Measurements from ENCODE around the gene CCDC179. TPM values are rescaled to one million over a fixed set of nuclear protein-coding genes. Genes with fewer than 3 reads are reported as not detected.

CCDC179 gene
- total and polyA plus RNA-seq, 2 of the 13 experiments (the other 11 are each of a cell fraction or from before 2014, with no cell fraction given), result not detected

- TF ChIP-seq ZNF800 (CRISPR knock-in tag; IDR thresholded peaks at IDR 0.05), result 0 out of 2 replicates have a peak, but pooled peaks have one; percentile 5
- no peak for TF ChIP-seq MIXL1 (CRISPR knock-in tag; IDR thresholded peaks at IDR 0.05)
- no peak; the same call in 1 of the 2 replicates for TF ChIP-seq ZNF205 (CRISPR knock-in tag; IDR thresholded peaks at IDR 0.05)
- TF ChIP-seq CENPT (CRISPR knock-in tag; IDR thresholded peaks at IDR 0.05; ENCODE audit: low read depth), result no peak
- TF ChIP-seq, protein P1, sequence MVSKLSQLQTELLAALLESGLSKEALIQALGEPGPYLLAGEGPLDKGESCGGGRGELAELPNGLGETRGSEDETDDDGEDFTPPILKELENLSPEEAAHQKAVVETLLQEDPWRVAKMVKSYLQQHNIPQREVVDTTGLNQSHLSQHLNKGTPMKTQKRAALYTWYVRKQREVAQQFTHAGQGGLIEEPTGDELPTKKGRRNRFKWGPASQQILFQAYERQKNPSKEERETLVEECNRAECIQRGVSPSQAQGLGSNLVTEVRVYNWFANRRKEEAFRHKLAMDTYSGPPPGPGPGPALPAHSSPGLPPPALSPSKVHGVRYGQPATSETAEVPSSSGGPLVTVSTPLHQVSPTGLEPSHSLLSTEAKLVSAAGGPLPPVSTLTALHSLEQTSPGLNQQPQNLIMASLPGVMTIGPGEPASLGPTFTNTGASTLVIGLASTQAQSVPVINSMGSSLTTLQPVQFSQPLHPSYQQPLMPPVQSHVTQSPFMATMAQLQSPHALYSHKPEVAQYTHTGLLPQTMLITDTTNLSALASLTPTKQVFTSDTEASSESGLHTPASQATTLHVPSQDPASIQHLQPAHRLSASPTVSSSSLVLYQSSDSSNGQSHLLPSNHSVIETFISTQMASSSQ (IDR thresholded peaks at IDR 0.05; ENCODE audit: low read depth), result no peak
- TF ChIP-seq, protein P1 (CRISPR knock-in tag; IDR thresholded peaks at IDR 0.05; ENCODE audit: borderline replicate concordance), result no peak
- TF ChIP-seq KMT2B (CRISPR knock-in tag; IDR thresholded peaks at IDR 0.05), result peak; percentile 76; the same call in 1 of the 2 replicates
- TF ChIP-seq, protein P2, sequence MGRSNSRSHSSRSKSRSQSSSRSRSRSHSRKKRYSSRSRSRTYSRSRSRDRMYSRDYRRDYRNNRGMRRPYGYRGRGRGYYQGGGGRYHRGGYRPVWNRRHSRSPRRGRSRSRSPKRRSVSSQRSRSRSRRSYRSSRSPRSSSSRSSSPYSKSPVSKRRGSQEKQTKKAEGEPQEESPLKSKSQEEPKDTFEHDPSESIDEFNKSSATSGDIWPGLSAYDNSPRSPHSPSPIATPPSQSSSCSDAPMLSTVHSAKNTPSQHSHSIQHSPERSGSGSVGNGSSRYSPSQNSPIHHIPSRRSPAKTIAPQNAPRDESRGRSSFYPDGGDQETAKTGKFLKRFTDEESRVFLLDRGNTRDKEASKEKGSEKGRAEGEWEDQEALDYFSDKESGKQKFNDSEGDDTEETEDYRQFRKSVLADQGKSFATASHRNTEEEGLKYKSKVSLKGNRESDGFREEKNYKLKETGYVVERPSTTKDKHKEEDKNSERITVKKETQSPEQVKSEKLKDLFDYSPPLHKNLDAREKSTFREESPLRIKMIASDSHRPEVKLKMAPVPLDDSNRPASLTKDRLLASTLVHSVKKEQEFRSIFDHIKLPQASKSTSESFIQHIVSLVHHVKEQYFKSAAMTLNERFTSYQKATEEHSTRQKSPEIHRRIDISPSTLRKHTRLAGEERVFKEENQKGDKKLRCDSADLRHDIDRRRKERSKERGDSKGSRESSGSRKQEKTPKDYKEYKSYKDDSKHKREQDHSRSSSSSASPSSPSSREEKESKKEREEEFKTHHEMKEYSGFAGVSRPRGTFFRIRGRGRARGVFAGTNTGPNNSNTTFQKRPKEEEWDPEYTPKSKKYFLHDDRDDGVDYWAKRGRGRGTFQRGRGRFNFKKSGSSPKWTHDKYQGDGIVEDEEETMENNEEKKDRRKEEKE (IDR thresholded peaks at IDR 0.05), result no peak
- TF ChIP-seq TFE3 (CRISPR knock-in tag; IDR thresholded peaks at IDR 0.05), result 0 out of 2 replicates have a peak, but pooled peaks have one; percentile 5
- peak; percentile 15 for TF ChIP-seq CBX1 (IDR thresholded peaks at IDR 0.05; ENCODE audit: low read depth)
- TF ChIP-seq ZFP62 (CRISPR knock-in tag; IDR thresholded peaks at IDR 0.05), result no peak
- TF ChIP-seq, protein P3, sequence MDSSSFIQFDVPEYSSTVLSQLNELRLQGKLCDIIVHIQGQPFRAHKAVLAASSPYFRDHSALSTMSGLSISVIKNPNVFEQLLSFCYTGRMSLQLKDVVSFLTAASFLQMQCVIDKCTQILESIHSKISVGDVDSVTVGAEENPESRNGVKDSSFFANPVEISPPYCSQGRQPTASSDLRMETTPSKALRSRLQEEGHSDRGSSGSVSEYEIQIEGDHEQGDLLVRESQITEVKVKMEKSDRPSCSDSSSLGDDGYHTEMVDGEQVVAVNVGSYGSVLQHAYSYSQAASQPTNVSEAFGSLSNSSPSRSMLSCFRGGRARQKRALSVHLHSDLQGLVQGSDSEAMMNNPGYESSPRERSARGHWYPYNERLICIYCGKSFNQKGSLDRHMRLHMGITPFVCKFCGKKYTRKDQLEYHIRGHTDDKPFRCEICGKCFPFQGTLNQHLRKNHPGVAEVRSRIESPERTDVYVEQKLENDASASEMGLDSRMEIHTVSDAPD (CRISPR knock-in tag; IDR thresholded peaks at IDR 0.05), result no peak
- TF ChIP-seq DBP (CRISPR knock-in tag; IDR thresholded peaks at IDR 0.05; ENCODE audit: not compliant biosample characterization), result no peak
Measured at GRCh38 chr11:22829231-22830081, 30.8 kb downstream of the CCDC179 start, which contains the start of gene SVIP (continued).
